ENCODE data around the gene VANGL1. TPM values are rescaled to one million over a fixed set of nuclear protein-coding genes. Genes with fewer than 3 reads are reported as not detected.
A peak's percentile ranks its signal among the peaks of the same experiment; 100 is the strongest.

The VANGL1 gene
- total and polyA plus RNA-seq, 2 of the 8 experiments (the other 6 are each of a cell fraction or from before 2014, with no cell fraction given) = 9.4 to 13.4 TPM

DNA sequence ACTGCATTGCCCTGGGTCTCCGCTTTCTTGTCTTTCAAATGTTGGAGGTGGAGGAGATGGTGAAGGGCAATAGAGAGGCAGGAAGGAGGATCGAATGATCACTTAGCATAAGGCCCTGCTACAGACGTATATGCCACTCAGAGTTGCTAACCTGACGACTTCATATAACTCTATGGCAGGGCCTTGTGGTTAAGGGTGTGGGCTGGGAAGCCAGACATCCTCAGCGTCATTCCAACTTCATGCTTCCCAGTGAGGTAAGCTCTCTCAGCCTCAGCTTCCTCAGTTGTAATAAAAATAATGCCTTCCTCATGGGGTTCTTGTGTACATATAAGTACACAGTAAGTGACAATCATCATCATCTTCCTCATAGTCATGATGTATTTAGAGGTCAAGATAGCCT lies 72.1 kb downstream of the VANGL1 start:
- no peaks in the 10 kb centered on the region for H3K79me2 ChIP-seq (ENCODE audit: control insufficient read depth in 1 of 2, insufficient read depth in 2 of 2, low read length in 2 of 2)
- no peaks in the 10 kb centered on the region for H3K79me1 ChIP-seq (ENCODE audit: low read depth, low read length)
- H3K18ac ChIP-seq (ENCODE audit: extremely low read depth, low read length) = no peak overlapping the region
- no peak overlapping the region for H2BK20ac ChIP-seq (ENCODE audit: low read length)
- no peak overlapping the region for H3K56ac ChIP-seq (replicated peaks; ENCODE audit: insufficient read length, low read depth, low read length)
- FAIRE-seq (no peak), DNase-seq (ENCODE audit: low read depth in 1 of 2, low spot score in 2 of 2) (no peak)
- 0 out of 2 replicates have a peak overlapping the region, but pooled peaks have one; percentile 13 for H2BK5ac ChIP-seq (ENCODE audit: low read depth, low read length)
- H2AK5ac ChIP-seq (ENCODE audit: low read depth, low read length) = no peak overlapping the region
- H2BK15ac ChIP-seq (ENCODE audit: low read length) = no peak overlapping the region
- H3K4me2 ChIP-seq (ENCODE audit: insufficient read depth in 1 of 2, low read depth in 2 of 2, low read length in 2 of 2) = no peak overlapping the region
- no peak overlapping the region for H2BK12ac ChIP-seq (ENCODE audit: low read depth, low read length)
- no peaks in the 10 kb centered on the region for H3K27me3 ChIP-seq (replicated peaks in 1 of 4; ENCODE audit: control insufficient read depth in 3 of 4, extremely low read depth in 1 of 4, insufficient read depth in 3 of 4, low read length in 3 of 4)
- H3K4me1 ChIP-seq (replicated peaks in 1 of 4; ENCODE audit: control insufficient read depth in 3 of 4, insufficient read depth in 4 of 4, low read length in 3 of 4) = peaks cover 0 to 4% (median 0%) of the 10 kb centered on the region in 4 experiments; a peak in 3 of 7 replicates
- H3K14ac ChIP-seq (ENCODE audit: insufficient read length) = no peak overlapping the region
- H3K4me3 ChIP-seq (ENCODE audit: extremely low read depth in 1 of 4, insufficient read depth in 2 of 4, low read depth in 3 of 4, low read length in 4 of 4) = no peak overlapping the region
- no peaks in the 10 kb centered on the region for H3K23me2 ChIP-seq (ENCODE audit: low read depth, low read length)
- CTCF ChIA-PET (ENCODE audit: partially characterized antibody) = interaction anchor here (0.8 to 18.6 kb wide), 9 partner anchors 7 to 267 kb away, joined by 3 to 370 read pairs (median 7); partner anchors contain the start of gene CASQ2
- no peak for TF ChIP-seq SAP30 (IDR thresholded peaks at IDR 0.05; ENCODE audit: insufficient read depth, insufficient replicate concordance, low read length)
- TF ChIP-seq RAD21 (IDR thresholded peaks at IDR 0.05 in 1 of 2, conservative IDR thresholded peaks at IDR 0.05 in 1 of 2; ENCODE audit: low read depth in 2 of 2, low read length in 2 of 2) = no peak
- TF ChIP-seq TAF7 (optimal IDR thresholded peaks at IDR 0.05; ENCODE audit: borderline replicate concordance, low read depth, low read length) = no peak
- no peak for TF ChIP-seq CEBPB (IDR thresholded peaks at IDR 0.05; ENCODE audit: low read depth, low read length)
- no peak for TF ChIP-seq MAFK (IDR thresholded peaks at IDR 0.05; ENCODE audit: low read depth, low read length)
- TF ChIP-seq RBBP5 (IDR thresholded peaks at IDR 0.05; ENCODE audit: borderline replicate concordance, low read depth, low read length) = no peak
- no peak for TF ChIP-seq CREB1 (IDR thresholded peaks at IDR 0.05)
- no peak for TF ChIP-seq JUN (IDR thresholded peaks at IDR 0.05; ENCODE audit: low read depth, low read length)
- H3K23ac ChIP-seq (ENCODE audit: insufficient read length) = no peak overlapping the region
- 84% methylated on average over 5 of the region's 5 CpGs; no CpG with 5 or more reads in 1 of the 2 experiments for WGBS, 2 experiments (ENCODE audit: extremely low coverage in 1 of 2, insufficient coverage in 1 of 2, insufficient read length in 1 of 2, insufficient replicate concordance in 2 of 2, low coverage in 1 of 2, low lambda C conversion rate in 2 of 2, missing lambda C conversion rate in 1 of 2)
- no peaks in the 10 kb centered on the region for H4K20me1 ChIP-seq (replicated peaks in 1 of 2; ENCODE audit: control insufficient read depth in 1 of 2, insufficient read depth in 2 of 2, low read length in 2 of 2)
- no peaks in the 10 kb centered on the region for H3K36me3 ChIP-seq (ENCODE audit: control insufficient read depth in 2 of 4, insufficient read depth in 4 of 4, low read length in 3 of 4)
- H4K8ac ChIP-seq (ENCODE audit: extremely low read depth, insufficient read depth, low read length) = no peak overlapping the region
- H3K9me3 ChIP-seq (ENCODE audit: insufficient read depth in 2 of 2, low read depth in 1 of 2, low read length in 1 of 2) = no peaks in the 10 kb centered on the region
- H4K5ac ChIP-seq (ENCODE audit: insufficient read length, low read depth, low read length) = no peak overlapping the region
- H3K9ac ChIP-seq (replicated peaks in 1 of 4; ENCODE audit: extremely low read depth in 1 of 4, low read depth in 3 of 4, low read length in 3 of 4) = no peak overlapping the region
- no peak overlapping the region for H2BK120ac ChIP-seq (replicated peaks; ENCODE audit: low read depth, low read length)
- no peak overlapping the region for H4K91ac ChIP-seq (replicated peaks; ENCODE audit: insufficient read length, low read length)
- H3K27ac ChIP-seq (ENCODE audit: low read depth, low read length) = no peak overlapping the region
- H3K4ac ChIP-seq (replicated peaks; ENCODE audit: insufficient read length, low read depth, low read length) = no peak overlapping the region
- POLR2A ChIA-PET (ENCODE audit: partially characterized antibody) = no interaction called here
- 0 out of 2 replicates have a peak overlapping the region, but pooled peaks have one; percentile 1 for H2AFZ ChIP-seq (ENCODE audit: low read length)

Data from H1 (cell line).